H1 (cell line): Measurements from ENCODE around the gene TOP2A.

Experiments
- CBX8 ChIP-seq: fragments of 300-800, 300-1000 bp; sonication (generic); IDR thresholded peaks from 2 replicates; pipeline ENCODE4 v1.7.1; 2016; ENCODE audit warnings: low read depth, low read length, borderline replicate concordance
- EGR1 ChIP-seq: IDR thresholded peaks from 2 replicates; pipeline ENCODE4 v1.6.1; 2011; ENCODE audit warnings: low read depth, low read length, borderline replicate concordance

DNA sequence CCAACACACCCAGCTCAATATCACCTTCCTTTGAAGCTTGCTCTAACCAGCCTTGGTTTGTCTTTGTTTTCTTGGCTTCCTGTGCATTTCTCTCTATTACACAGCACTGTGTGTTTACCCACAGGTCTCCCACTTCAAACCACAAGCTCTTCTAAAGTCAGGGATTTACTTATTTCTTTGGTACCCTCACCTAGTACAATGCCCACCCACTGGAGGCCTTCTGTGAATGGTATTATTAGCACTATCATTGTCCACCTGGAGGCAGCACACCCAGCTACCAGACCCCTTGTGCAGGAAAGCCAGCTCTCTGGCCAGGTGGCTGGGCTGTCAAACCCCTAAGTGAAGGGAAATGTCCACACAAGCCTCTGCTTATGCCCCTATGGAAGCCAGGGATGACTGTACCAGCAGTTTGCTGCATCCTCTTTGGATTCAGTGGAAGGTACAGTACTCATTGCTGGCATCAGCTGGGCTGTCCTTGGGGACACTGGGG, 9.4 kb upstream of the TOP2A start:
- TF ChIP-seq EGR1 (no peak), CBX8 (no peak)
